ENCODE results near the gene PARD3.

Gene PARD3

DNA sequence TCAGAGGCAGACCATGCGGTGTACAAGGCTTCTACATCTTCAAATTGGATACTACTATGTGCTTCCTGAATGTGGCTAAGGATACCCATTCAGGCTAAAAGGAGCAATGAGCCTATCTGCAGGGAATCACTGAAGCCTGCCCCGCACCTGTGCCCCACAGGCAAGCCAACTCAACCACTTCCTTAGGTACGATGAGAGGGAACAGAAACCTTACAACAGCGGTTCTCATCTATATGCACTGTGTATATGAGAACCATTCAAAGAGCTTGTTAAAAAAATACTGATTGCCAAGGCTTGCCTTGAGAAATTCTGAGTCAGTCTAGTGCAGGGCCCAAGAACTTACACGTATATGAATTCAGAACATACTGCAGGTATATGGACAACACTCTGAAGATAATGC is 679.6 kb downstream of the PARD3 start:
- no peak for DNase-seq

DNA sequence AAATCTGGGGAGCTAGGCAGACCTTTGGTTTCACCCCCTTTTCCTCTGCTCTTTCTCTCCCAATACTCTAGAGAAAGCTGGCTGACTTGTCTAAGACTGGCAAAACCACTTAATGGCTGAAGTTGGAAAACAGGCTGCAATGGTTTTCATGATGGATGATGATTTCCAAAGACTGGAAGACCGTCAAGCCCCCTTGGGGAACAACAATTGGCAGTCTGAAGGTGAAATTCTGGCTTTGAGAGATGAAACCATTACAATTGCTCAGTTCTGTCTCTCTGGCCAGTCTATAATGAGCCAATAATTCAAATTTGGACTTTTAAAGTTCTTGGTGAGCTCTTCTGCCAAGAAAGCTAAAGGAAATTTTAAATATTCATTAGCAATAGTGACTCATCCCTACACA is 680.5 kb downstream of the PARD3 start:
- DNase-seq, result no peak

DNA sequence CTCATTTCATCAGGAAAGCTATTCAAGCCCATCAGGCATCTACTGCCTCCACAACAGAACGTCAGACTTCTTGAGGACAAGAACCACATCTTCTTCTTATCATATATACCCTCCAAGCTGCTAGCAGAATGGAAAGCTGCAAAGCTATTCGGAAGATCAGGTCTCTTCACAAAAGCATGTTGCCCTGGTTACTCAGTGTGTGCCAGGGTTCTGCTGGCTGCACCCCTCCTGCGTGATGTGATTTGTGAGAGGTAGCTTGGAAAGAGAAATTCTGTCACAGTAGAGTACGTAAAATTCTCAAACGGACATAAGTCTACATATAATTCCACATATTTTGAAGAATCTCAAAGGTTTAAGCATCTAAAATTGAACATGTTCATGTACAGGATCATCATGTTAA is 681.7 kb downstream of the PARD3 start:
- no peak for DNase-seq

DNA sequence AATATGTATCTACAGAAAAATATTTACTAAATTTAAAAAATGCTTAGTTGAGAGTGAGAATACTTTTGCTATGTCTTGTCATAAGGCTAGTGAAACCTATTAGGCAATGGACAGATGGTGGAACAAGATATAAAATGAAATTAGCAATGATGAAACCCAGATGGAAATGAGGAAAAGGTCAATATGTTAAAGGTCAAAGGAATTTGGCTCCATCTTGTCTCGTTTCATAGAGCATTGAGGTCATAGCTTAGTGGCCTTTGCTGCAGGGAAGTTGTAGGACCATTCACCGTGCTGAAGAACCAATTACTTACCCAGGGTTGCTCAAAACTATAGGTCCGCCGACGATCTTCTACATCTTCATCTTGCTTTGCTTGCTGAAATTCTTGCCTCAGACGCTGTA is 683.9 kb downstream of the PARD3 start:
- DNase-seq, result no peak

DNA sequence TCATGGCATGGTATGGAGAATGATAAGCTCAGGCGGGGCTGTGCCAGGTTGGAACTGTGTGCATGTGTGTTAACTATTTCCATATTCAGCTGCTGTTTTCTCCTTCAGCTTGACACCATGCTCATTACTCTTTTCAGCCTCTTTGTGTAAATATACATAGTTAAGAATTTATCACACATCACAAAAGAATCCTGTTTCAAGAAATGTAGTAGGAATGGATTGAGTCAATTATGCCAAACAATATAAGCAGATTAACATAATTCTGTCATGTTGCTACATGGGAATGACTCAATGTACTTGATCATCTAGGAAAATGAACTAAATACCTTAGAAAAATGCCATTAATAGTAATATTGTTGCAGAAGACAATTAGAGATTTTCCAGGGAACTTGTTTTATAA is 687.4 kb downstream of the PARD3 start:
- DNase-seq, result no peak

DNA sequence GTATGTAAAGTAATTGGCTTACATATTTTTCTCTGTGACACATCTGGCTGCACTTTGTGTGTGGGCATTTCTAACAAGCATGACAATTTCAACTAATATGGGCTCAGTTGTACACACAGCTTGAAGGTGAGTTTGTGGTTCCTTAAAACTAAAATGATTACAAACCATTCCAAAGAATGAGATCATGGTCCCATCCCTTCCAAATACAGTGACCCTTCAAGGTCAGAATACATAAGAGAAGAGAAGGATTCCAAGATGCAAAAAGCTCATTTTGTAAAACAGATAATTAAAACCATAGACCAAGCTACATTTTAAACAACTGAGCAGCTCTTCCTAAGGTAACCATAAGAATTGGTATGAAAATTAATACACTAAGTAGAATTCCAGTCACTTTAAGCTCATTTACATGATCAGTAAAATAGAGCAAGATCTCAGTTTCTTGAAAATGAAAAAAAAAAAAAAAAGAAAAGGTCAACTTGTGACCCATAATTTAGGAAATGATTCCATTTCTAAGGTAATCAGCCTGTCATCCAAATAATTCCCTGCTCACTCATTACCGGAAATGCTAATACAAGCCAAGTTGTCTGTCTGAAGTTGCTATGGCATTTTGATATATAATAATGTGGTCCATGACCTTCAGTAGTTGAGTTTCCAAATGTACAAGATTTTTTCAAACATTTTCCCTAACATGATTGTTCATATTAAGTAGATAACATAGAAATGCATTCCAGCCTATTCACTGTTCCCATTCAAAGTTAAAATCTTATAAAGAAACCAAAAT is 688.5 kb downstream of the PARD3 start:
- DNase-seq, result no peak

DNA sequence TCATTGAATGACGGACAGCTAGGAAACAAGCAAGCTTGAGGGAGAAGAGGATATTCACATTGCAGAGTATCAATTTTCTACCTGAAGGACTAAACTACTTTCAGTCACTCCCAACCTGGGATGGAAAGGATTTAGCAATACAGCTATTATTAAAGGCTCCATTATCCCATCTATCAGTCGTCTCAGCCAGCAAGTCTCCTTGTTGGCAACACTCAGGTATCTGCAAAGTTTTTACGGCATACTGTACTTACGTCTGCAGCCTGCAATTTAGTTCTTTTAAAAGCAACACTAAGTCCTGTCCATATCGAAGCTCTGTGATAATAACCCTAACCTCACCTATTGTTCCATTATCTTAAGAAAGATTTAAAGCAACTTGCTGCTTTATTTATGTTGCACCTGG is 689.4 kb downstream of the PARD3 start:
- DNase-seq, result no peak

DNA sequence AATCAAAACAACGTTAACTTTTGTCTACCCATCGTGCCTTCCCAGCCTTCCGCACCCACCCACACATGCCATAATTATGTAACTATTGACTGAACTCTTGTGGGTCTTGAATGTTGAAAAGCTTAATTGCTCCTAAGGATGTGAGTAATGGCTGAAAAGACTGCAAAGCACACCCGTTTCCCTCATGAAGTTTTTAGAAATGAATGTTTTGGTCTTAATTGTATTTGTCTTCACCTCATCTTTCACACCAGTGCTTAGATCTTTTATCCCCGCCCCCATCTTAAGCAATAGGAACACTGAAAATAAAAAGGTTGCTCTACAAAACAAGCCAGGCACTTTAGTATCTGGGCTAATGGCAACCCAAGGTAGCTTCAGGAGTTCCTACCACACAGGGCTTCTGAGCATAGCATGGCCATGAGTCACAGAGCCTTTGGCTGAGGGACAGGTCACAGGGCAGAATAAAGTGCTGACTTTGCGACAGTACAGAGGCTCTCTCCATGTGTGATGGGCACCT is 690.5 kb downstream of the PARD3 start:
- no peak for DNase-seq

DNA sequence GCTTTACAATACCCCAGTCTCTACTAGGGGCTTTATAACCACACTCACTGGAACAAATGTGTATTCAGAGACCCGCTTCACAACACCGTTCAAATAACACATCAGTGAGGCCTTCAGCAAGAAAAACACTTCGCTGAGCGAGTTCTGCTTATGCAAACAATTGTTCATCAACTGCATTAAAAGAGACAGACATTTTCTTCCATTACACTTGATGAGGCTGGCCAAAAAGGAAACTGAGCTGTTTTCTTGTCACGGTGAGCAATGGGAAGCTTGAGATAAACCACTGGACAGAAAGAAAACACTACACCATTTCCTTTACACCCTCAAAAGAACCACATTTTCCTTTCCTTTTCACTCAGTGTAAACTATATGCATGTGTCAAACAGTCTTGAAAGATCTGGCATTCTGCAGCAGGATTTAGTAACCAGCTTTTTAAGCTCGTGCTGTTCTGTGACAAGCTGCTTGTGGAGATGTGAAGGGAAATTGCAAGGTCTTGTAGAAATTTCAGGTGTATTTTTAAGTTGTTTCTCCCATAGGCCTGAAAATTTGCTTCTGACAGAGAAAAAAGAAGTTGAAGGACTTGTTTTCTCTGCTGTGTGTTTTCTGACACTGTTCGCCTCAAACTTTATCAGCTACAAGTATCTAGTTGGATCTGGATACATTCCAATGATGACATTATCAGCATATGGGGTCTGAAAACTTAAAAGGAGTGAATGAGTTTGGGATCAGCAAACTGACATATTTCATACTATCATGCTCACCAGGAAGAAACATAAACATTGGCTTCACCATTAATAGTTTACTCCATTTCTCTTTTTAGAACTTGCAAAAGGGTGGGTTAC is 693.1 kb downstream of the PARD3 start:
- DNase-seq, result no peak

DNA sequence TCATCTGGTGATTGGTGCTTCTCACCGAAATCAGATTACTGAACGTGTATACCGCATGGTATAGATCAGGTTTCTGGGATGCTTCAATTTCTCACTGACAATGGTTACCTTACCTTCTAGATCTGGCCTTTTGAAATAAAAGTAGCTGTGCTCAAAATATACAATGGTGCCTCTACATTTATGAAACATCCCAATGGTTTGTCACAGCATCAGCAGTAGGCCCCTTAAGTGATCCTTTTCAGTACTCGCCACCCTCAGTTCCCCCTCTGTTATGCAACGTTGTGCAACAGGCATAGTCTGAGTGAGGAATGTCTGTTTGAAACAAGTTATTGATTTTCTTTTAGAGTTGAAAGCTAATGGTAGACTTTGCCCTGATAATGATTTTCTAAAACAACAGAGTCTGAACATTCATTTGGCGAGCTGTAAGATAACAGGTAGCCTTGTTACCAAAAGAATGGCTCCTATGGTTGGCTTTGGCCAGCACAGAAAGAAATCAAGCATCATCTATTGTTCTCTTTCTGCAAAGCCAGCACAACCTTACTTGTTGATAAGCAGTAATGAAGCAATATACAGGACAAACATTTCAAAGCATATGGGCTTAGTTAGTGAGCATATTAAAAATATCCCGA is 693.9 kb downstream of the PARD3 start:
- DNase-seq, result no peak

DNA sequence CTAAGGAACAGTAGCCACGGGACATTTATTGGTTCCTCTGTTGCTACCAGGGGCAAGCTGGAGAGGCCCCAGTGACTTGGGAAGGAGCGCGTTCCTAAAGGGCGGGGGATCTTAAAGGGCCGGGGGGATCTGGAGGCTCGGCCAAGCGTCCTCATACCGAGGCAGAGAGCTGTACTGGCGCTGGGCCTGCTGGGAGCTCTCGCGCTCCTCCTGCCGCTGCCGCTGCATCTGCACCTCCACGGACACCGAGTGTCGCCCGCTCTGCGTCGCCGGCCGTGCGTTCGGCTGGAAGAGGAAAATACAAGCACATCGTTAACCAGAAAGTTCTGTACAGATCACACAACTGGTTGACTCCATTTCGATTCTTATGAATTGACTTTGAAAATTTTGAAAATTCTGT is 695.6 kb downstream of the PARD3 start:
- no peak for DNase-seq

DNA sequence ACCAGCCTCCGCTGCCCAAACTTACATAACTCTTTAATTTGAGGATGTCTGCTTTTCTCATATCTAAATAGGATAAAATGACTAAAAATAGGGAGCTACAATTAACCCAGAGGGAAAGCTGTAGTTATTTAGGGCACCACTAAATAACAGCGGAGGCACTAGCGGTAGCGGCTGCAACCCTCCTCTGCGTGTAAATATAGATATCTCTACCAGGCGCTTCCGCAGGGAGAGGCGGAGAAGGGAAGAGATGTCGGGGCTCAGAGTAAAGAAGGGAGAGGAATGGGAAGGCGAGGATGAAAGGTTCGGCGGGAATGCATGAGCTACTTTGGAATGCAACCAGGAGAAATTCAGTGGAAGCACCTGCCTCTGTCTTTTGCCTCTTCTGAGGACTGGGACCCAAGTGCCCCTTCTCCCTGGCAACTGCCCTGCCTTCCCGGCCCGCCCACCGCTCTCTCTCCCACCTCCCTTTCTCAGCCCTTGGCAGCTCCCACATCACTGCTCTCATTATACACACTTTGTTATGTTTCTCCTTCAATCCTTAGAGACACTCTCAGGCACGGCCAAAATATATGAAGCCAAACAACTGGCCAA is 698.3 kb downstream of the PARD3 start:
- no peak for DNase-seq

DNA sequence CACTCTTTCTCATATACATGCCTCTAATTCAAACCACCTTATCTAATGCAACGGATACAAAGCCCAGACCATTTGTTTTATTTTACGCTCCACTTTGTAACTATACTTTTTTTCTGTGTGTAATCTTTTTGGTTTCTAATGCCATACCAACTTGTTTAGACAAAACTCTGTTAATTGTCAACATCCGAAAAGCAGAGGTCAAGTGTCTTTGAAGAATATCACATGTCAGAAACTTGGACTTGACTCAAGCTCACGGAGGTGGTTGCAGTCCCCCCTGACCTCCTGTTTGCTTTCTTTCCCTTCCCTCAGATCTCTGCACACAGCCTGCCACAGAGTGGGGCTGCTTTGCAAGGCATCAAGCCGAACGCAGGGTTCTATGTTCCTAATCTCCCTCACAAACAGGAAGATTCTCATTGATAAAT is 698.9 kb downstream of the PARD3 start:
- no peak for DNase-seq

DNA sequence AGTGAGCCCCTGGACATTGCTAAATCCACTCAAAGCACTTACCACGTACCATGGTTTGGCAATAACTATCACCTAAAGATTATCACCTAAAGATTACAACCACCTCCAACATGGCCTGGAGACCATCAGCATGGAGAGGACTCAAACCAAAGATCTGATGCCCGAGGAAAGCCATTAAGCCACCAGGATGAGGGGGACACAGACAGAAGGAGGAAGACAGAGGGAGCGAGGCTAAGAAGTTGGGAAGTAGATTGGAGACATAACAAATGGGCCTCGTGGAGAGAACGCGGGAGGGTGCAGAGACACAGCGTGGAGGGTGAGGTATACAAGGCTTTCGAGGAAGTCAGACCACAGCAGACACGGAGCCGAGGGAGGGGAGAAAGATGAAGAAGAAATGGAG is 700.2 kb downstream of the PARD3 start:
- DNase-seq, result no peak

DNA sequence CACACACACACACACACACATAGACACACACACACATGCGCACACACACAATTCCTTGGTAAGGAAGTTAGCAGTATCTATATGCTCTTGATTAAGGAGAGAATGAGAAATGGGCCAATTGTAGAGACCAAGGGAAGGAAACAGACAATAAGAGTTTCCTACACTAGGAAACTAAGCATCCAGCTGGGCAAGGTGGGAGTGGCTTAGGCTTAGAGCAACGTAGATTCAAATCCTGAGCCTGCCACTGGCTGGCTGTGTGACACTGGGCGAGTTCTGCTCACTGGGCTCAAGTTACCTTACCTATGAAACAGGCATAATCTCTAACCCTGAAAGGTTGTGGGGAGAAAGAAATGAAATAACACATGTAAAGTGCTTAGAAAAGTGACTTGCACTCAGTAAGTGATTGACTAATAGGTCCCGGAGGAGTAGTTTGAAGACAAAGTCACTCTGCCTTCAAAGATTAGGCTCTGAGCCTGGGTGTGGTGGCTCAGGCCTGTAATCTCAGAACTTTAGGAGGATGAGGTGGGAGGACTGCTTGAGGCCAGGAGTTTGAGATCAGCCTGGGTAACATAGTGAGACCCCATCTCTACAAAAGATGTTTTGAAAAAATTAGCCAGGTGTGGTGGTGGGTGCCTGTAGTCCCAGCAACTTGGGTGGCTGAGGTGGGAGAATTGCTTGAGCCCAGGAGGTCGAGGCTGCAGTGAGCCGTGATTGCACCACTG is 701.4 kb downstream of the PARD3 start:
- no peak for DNase-seq

DNA sequence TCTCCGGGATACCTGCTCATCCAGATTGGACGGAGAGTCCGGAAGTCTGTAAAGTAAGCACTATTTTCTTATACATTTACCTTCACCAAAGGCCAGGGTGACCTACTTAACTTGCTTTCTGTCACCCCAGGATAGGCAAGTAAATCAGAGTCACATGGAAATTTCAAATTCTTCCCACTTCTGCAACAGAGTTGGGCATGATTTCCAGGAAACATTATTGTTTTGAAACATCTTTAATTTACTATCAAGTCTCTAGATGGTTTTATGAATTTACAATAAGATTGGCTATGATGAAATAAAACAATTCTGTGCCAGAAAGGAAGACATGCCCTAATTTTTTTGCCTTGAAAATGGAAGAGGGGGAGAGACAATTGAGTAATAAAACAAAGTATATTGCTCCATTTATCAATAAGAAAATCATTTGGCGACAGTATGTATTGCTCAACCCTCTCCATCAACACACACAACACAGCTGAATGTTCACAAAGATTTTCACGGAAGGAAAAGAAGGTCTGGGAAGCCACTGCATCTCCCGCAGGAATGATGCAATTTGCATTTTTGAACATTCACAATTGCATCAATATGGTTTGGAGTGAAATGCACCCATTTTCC is 702.8 kb downstream of the PARD3 start:
- no peak for DNase-seq

DNA sequence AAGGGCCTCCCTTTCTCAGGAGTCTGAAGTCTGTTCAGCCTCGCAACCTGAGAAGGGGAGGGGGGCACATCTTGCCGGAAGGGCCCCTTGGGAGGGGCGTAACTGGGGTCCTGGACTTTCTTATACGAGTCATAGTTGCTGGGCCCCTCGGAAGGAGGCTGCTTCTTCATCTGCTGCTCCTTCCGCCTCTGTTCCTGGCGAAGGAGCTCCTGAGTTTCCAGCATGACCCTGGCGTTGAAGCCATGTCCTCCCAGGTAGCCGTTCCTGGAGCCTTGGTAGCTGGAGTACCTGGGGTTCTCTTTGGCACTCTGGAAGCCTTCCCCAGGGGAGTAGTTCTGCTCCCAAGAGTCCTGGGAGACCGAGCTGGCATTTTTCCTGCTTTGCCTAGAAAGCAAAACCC is 703.9 kb downstream of the PARD3 start:
- DNase-seq, result no peak

DNA sequence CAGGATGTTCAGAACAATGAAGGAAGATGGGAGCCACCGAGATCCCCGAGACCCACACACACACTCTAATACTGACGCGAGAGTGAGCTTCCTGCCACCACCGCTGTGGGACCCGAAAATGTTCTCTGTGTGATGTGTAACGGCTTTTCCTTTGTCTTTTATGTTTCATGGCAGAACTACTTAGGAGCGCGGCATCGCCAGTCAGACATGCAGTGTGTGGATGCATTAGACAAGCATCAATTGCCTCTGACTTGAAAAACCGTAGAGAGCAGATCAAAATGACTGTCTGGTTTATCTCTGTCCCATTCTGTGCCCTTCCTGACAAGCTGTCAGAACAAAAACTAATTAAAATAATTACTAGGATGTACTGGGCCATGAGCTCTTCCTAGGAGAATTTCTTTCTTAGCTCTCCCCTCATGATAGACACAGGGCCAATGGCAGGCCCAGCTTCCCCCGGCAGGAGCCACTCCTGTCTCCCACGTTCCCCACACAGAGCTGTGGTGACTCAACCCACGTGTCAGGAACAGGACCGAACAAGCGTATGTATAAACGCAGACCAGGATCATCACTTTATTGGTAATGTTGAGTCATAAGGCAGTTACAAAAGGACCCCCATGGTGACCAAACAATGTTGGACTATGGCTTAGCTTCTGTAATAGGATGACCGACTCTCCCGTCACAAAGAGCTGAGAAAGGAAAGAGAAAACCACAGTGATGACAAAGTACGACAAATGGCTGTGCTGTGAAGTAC is 705.0 kb downstream of the PARD3 start:
- DNase-seq, result no peak

DNA sequence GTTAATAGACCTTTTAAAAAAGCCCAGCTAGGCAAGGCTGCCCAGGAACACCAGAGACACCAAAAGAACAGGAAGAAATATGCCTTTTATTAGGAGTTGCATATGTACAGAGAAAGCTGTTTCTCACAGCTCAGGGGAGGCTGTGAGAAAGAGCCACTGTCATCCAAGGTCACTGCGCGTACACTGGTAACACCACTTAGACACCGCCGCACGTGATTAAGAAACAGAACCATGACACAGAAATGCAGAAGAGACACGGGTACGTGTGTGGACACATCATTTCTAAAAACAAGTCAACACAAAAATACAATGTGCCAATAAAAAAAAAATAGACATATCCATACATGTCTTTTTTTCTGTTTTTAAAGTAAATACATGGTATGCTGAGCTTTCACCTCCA is 705.6 kb downstream of the PARD3 start:
- DNase-seq, result no peak

DNA sequence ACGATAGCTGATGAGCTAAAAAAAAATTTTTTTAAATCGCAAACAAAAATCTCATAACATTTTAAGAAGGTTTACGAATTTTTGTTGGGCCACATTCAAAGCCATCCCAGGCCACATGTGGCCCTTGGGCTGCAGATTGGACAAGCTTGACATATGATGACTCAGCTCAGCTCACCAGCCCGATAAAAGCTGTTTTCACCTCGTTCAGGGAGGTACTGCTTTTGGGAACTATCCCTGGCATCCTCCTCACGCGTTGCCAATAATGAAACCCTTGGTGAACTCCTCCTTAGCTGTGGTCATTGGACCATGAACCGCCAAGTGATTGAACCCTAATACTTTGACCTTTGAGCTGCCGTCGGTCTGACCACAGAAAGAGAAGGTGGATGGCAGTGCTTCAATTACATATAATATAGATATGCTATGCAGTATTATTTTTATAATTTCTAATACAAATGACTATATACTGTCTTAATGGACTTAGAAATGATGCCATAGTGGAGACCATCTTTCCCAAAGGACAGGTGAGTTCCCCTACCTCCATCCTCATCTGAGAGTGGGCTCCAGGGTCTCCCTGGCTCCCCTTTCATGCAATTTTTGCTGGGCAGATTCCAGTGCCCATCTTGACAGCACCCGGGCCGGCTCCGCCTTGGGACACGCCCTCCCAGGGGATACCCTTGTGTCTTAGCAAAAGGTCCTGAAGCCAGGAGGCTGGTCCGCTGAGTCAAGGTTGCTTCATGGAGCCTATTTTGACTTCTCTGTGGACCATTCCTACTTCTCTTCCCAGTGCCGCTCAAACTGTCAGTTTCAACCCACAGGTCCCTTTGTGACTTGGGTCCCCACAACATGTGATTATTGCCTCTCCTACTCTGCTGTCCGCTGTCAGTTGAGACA is 707.2 kb downstream of the PARD3 start:
- DNase-seq, result no peak
